HG03520 (cell line): ENCODE measurements around the gene CKS1B.

ENCODE experiments used
- ATAC-seq: cut with Tn5 transposase; IDR thresholded peaks from one replicate; pipeline ENCODE4 v1.9.1; 2021; ENCODE audit warnings: mild to moderate bottlenecking, moderate library complexity; ENCODE audit not compliant: unreplicated experiment

Gene CKS1B

DNA sequence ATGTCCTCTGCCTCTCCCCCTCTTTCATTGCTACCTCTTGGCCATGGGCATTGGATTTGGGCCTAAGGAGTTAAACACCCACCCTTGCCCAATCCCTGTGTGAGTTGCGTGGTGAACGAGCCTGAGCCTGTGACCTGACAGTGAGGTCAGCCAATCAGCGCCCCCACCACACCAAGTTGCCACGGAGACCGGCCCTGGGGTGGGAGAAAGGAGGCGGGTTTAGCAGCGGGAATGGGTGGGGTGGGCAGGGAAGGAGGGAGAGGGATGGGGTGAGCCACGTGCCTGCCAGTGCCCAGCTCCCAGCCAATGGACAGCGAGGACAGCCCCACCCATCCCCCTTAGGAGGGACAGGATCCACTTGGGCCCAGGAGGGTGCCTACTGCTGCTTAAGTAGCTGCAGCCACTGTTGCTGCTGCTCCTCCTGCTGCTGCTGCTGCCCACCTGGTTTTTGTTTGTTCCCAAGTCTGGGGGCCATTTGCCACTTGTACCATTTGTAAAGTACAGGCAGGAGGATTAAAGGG lies 37.6 kb downstream of the CKS1B start:
- ATAC-seq, result no peak

DNA sequence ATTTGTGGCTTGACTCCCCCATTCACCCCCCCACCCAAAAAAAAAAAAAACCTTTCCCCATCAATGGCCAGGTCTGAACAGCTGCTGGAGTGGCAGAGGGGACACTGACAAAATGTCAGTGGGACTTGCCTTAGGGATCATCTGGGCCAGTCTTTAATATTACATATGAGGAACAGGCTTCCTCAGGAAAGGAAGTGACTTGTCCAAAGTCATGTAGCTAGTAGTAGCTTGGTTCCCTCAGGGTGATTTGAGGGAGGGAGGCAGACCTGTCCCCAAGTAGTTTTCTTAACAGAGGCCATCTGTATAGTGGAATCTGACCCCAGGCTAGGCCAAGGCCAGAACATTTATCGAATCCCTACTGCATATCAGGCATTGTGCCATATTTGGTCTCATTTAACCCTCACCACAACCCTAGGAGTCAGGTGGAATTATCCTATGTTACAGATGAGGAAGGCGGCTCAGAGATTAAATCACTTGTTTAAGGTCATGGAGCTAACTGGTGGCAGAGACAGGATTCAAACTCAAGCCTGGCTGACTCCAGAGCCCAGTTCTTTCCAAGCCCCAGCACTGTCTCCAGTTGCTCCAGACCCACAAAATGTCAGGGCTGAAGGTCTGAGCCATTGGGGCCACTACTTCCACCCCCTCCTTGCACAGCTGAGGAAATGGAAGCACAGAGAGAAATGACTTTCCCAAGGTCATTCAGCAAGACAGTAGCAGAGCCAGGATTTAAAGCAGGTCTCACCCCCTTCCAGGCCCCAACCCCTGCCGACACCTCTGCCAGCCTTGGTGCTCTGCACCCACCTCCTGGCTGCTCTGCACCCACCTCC lies 38.5 kb downstream of the CKS1B start:
- no peak for ATAC-seq

DNA sequence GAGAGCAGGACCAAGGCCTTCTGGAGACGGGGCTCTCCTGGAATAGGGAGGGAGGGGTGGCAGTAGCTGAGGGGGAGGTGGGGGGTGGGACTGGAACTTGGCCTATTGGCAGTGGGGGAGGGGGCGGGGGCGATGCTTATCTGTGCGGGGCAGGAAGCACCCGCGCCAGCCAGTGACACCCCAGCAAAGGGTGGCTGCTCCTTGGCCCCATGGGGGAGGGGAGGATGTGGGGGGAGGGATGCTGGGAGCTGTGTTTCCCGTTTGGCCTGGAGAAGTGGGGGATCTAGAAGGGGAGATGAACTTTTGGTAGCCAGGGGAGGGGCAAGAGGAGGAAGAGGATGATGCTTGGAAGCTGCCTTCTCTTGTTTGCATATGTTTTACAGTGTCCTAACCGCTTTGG lies 39.2 kb downstream of the CKS1B start:
- no peak for ATAC-seq

DNA sequence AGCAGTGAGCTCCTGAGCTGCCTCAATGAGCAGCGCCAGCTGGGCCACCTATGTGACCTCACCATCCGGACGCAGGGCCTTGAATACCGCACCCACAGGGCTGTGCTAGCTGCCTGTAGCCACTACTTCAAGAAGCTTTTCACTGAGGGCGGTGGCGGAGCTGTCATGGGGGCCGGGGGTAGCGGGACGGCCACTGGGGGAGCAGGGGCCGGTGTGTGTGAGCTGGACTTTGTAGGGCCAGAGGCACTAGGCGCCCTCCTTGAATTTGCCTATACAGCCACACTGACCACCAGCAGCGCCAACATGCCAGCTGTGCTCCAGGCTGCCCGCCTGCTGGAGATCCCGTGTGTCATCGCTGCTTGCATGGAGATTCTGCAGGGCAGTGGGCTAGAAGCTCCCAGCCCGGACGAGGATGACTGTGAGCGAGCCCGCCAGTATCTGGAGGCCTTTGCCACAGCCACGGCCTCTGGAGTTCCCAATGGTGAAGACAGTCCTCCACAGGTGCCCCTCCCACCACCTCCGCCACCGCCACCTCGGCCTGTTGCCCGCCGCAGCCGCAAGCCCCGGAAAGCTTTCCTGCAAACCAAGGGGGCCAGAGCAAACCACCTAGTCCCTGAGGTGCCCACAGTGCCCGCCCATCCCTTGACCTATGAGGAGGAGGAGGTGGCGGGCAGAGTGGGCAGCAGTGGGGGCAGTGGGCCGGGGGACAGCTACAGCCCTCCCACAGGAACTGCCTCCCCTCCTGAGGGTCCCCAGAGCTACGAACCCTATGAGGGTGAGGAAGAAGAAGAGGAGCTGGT lies 40.4 kb downstream of the CKS1B start:
- ATAC-seq, result no peak

- no peak for ATAC-seq
Measured at GRCh38 chr1:155015527-155016230, 41.2 kb downstream of the CKS1B start.

GRCh38 chr1:155016231-155016831 lies 41.9 kb downstream of the CKS1B start:
- no peak for ATAC-seq

- ATAC-seq, result peak; percentile 63
Measured at GRCh38 chr1:155017041-155017945, 42.8 kb downstream of the CKS1B start.

DNA sequence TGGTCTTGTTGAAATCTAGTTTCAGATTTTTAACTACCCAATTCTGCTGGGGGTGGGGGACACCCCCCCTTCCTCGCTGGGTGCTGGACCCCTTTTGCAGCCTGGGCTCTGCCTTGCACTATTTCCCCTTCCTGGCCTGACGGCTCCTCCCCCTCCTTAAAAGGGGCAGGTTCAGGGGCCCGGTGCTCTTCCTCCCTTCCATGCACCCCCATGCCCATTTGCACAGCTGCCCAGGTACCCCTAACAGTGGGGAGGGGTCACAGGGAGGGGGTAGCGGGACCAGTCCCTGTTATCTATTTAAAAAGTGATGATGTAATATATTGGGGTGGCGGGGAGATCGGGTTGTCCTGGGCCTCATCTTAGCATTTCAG lies 43.5 kb downstream of the CKS1B start:
- ATAC-seq, result no peak

DNA sequence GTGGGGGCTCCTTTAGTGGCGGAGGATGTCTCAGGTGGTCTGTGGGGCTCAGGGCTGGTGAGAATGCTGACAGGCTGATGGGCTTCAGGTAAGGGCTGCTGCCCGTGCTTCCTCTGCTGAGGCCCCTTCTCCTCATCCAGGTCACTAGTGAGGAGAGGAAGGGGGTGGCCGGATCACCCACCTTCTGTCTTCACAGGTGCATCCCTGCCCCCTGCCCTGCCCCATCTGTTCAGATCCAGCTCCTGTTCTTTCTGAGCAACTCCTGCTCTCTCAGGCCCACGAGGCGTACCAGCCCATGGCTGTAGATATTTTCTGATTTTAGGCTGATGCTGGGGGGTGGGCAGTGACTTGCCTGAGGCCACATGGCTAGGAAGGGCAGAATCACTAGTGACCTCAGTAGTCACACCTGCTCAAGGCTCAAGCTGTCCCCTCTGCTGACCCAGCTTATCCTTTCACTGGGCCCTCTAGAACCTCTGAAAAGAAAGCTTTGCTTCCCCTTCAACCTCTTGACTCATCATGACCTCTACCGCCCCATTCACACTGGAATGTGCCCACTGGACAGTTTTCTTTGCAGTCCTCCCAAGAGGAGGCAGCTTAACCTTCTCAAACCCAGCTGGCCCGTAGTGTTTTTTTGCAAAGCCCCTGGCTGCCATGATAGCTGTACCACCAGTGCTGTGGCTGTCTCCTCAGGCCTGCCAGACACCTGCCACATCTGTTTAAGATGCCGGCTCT lies 44.3 kb downstream of the CKS1B start:
- no peak for ATAC-seq

- no peak for ATAC-seq
Measured at GRCh38 chr1:155019377-155020245, 45.1 kb downstream of the CKS1B start.

- no peak for ATAC-seq
Measured at GRCh38 chr1:155022136-155022926, 47.9 kb downstream of the CKS1B start.

DNA sequence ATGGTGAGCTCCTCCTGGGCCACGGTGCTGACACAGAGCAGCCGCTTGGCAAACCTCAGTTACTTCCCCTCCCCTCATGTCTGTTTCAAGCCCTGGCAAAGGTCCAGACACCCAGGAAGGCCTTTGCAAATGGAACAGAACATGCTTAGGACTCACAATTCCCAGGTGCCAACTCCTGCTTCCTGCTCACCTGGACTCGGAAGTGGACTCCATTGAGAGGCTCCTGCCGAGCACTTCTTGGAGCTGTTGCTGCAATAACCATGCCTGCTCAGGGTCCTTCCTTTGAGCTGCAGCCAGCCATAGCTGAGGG lies 48.4 kb downstream of the CKS1B start:
- no peak for ATAC-seq

- ATAC-seq, result no peak
Measured at GRCh38 chr1:155023627-155024026, 49.1 kb downstream of the CKS1B start.

DNA sequence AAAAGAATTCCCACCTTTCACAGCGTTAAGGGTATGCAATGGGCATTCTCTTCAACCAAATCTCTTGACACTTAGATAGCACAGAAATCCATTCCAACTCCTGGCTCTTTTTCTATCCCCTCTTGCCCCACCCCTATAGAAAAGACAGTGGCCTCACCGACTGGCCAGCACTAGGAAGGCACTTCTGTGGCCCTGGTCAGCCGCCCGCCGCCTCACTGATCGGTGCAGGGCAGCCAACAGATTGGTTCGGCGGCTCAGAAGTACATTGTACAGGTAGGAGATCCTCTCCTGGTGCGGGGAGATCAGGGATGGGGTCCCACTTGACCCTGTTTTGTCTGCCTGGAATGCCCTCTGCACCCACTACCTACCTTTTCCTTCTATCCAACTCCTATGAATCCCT lies 49.8 kb downstream of the CKS1B start:
- ATAC-seq, result no peak

DNA sequence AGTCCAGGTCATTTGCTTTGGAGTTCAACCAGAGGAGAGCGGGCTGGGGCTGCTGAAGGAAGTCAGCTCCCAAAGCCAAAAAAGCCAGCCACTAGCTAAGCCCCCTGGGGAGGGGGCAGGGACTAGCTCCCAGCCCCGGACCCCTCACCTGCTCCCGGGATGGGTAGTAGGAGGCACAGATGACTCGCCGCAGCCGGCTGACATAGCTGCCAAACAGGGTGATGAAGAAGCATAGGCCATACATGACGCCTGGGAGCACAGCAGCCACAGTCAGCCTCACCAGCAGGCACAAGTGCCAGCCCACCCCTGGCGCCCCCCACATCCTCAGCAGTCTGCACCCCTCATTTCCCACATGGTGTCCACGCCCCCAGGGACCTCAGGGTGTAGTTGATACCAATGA lies 51.7 kb downstream of the CKS1B start:
- no peak for ATAC-seq

GRCh38 chr1:155026588-155026987 lies 52.1 kb downstream of the CKS1B start:
- ATAC-seq, result no peak
